Osteoblast (primary cell): Measurements from ENCODE around the gene ABL2. TPM values are rescaled to one million over a fixed set of nuclear protein-coding genes. Genes with fewer than 3 reads are reported as not detected.
A peak's percentile ranks its signal among the peaks of the same experiment; 100 is the strongest.
"Not testable (repeated sequence)": the region's sequence is repeated elsewhere in the genome, so short reads cannot be mapped to it uniquely, and the experiment has no call there.

Experiments used
- DNase-seq: peaks from one replicate; pipeline ENCODE4 v3.0.0; 2011; ENCODE audit warnings: low spot score, mixed read lengths; ENCODE audit not compliant: insufficient read length; ENCODE audit errors: missing footprints
- H2AFZ ChIP-seq: 2 replicates; pipeline ENCODE4 v1.6.0; 2011; ENCODE audit warnings: mild to moderate bottlenecking, low read length
- H3K27ac ChIP-seq: 2 replicates; pipeline ENCODE4 v1.5.1; 2011; ENCODE audit warnings: mild to moderate bottlenecking, low read depth, low read length, moderate library complexity
- H3K27me3 ChIP-seq: 2 replicates; pipeline ENCODE4 v1.6.0; 2012; ENCODE audit warnings: mild to moderate bottlenecking, control low read depth, inconsistent platforms, low read length, moderate library complexity; ENCODE audit not compliant: insufficient read depth
- H3K36me3 ChIP-seq: 2 replicates; pipeline ENCODE4 v1.5.1; 2011; ENCODE audit warnings: mild to moderate bottlenecking, low read length, control low read depth, moderate library complexity; ENCODE audit not compliant: insufficient read depth
- H3K4me1 ChIP-seq: 2 replicates; pipeline ENCODE4 v1.5.1; 2011; ENCODE audit warnings: mild to moderate bottlenecking, low read length, control low read depth, moderate library complexity; ENCODE audit not compliant: insufficient read depth
- H3K4me2 ChIP-seq: 2 replicates; pipeline ENCODE4 v1.6.0; 2011; ENCODE audit warnings: mild to moderate bottlenecking, low read length; ENCODE audit not compliant: insufficient read depth
- H3K4me3 ChIP-seq: fragments of 200-600 bp; sonication (generic); 3 replicates; pipeline ENCODE4 v1.5.1; 2012; ENCODE audit warnings: mild to moderate bottlenecking, low read length, inconsistent platforms; ENCODE audit not compliant: insufficient read depth
- H3K79me2 ChIP-seq: 2 replicates; pipeline ENCODE4 v1.6.0; 2012; ENCODE audit warnings: mild to moderate bottlenecking, low read length, control low read depth, inconsistent platforms; ENCODE audit not compliant: insufficient read depth
- H3K9me3 ChIP-seq: 2 replicates; pipeline ENCODE4 v1.5.1; 2011; ENCODE audit warnings: low read depth, low read length, control low read depth
- H4K20me1 ChIP-seq: 2 replicates; pipeline ENCODE4 v1.6.0; 2012; ENCODE audit warnings: mild to moderate bottlenecking, low read length, control low read depth; ENCODE audit not compliant: insufficient read depth
- total RNA-seq: library from RNA; depleted of rRNA; stranded (reverse); fragments of >200 nt; gene quantifications from 2 replicates; pipeline ENCODE4 v1.2.3, GENCODE V29; 2012
- TF ChIP-seq, protein P1 (sequence below): IDR thresholded peaks from 2 replicates; pipeline ENCODE4 v1.5.1; 2011; ENCODE audit warnings: mild to moderate bottlenecking, low read depth, low read length, moderate library complexity; ENCODE audit errors: extremely low read depth

ABL2 gene
- total RNA-seq, 1 donor, result 87.2 TPM

DNA sequence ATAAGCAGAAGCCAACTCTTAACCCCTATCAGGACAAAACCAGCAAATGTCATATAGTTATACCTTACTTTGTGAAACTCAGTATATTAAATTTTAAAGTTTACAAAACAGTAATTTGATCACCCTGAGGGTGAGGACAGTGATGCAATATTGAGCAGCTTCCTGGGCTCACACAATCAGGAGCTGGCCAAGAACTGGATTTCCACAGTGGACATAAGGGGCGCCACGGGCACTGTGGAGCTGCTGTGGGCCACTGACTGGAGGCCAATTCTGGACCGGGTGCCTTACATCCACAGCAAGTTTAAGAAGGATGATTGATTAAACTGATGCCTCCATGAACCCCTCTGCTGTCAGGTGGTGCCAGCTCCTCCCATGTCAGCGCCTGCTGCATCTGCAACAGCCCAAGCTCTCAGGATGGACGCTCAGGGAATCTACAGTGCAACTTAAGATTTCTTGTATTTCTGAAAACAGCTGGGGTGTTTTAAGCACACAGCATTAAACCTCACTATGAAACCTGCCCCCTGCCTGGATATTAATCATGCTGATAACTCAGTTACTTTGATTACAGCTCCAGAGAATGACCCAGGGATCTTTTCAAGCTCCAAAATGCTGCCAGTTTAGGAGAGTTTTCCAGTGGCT is 91.7 kb downstream of the ABL2 start:
- Histone ChIP-seq H3K4me2 (peak overlapping the region; percentile 18), H3K9me3 (no peaks in the 10 kb centered on the region), H3K27ac (peak overlapping the region; percentile 3), H3K4me1 (peaks cover 25% of the 10 kb centered on the region), H3K4me3 (peak overlapping the region; percentile 38), H3K36me3 (peaks cover 16% of the 10 kb centered on the region), H3K27me3 (no peaks in the 10 kb centered on the region), H3K79me2 (peaks cover 82% of the 10 kb centered on the region), H2AFZ (no peak overlapping the region), H4K20me1 (peaks cover 49% of the 10 kb centered on the region)
- DNase-seq, result peak; percentile 77
- TF ChIP-seq, protein P1, sequence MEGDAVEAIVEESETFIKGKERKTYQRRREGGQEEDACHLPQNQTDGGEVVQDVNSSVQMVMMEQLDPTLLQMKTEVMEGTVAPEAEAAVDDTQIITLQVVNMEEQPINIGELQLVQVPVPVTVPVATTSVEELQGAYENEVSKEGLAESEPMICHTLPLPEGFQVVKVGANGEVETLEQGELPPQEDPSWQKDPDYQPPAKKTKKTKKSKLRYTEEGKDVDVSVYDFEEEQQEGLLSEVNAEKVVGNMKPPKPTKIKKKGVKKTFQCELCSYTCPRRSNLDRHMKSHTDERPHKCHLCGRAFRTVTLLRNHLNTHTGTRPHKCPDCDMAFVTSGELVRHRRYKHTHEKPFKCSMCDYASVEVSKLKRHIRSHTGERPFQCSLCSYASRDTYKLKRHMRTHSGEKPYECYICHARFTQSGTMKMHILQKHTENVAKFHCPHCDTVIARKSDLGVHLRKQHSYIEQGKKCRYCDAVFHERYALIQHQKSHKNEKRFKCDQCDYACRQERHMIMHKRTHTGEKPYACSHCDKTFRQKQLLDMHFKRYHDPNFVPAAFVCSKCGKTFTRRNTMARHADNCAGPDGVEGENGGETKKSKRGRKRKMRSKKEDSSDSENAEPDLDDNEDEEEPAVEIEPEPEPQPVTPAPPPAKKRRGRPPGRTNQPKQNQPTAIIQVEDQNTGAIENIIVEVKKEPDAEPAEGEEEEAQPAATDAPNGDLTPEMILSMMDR, result no peak

DNA sequence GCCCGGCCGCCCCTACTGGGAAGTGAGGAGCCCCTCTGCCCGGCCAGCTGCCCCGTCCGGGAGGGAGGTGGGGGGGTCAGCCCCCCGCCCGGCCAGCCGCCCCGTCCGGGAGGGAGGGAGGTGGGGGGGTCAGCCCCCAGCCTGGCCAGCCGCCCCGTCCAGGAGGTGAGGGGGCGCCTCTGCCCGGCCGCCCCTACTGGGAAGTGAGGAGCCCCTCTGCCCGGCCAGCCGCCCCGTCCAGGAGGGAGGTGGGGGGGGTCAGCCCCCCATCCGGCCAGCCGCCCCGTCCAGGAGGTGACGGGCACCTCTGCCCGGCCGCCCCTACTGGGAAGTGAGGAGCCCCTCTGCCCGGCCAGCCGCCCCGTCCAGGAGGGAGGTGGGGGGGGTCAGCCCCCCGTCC is 93.8 kb downstream of the ABL2 start:
- Histone ChIP-seq H3K36me3 (peaks cover 26% of the 10 kb centered on the region), H3K4me1 (peaks cover 21% of the 10 kb centered on the region), H4K20me1 (peaks cover 42% of the 10 kb centered on the region), H3K79me2 (peaks cover 83% of the 10 kb centered on the region)
- H3K4me3 ChIP-seq, H3K27me3 ChIP-seq, H3K27ac ChIP-seq, H2AFZ ChIP-seq, H3K4me2 ChIP-seq, H3K9me3 ChIP-seq, DNase-seq: not testable (repeated sequence)

DNA sequence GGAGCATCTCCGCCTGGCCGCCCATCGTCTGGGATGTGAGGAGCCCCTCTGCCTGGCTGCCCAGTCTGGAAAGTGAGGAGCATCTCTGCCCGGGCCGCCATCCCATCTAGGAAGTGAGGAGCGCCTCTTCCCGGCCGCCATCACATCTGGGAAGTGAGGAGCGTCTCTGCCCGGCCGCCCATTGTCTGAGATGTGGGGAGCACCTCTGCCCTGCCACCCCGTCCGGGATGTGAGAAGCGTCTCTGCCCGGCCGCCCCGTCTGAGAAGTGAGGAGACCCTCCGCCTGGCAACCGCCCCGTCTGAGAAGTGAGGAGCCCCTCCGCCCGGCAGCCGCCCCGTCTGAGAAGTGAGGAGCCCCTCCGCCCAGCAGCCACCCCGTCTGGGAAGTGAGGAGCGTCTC is 94.3 kb downstream of the ABL2 start:
- not testable (repeated sequence) for H3K27me3 ChIP-seq, H3K4me2 ChIP-seq, DNase-seq, H2AFZ ChIP-seq, H3K9me3 ChIP-seq, H3K27ac ChIP-seq, H3K4me3 ChIP-seq
- peaks cover 37% of the 10 kb centered on the region for H4K20me1 ChIP-seq
- H3K4me1 ChIP-seq, result peaks cover 15% of the 10 kb centered on the region
- H3K79me2 ChIP-seq, result peaks cover 83% of the 10 kb centered on the region
- peaks cover 26% of the 10 kb centered on the region for H3K36me3 ChIP-seq

DNA sequence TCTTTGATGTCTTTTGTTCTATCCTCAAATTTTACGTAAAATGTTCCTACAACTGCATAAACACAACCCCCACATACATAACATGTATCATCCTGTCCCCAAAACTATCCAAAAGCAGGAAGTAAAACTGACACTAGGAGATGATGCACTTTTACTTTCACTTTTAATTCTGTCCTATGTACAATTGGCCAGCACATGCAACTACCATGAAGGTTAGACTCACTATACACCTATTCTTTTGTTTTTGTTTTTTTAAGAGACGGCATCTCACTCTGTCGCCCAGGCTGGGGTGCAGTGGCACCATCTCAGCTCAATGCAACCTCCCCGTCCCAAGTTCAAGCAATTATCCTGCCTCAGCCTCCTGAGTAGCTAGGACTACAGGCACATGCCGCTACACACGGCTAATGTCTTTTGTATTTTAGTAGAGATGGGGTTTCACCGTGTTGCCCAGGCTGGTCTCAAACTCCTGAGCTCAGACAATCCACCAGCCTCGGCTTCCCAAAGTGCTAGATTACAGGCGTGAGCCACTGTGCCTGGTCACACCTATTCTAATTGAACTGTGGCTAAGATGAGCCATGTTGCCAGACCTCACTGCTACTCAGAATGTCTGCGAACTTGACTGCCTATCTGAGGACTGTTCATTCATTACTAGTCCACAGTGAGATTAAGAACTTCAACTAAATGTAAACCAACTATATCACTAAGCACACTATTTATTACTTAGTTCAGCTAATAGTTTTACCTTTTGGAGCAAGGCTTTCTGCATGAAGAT is 99.6 kb downstream of the ABL2 start:
- DNase-seq, result no peak
- Histone ChIP-seq H3K36me3 (peaks cover 59% of the 10 kb centered on the region), H4K20me1 (peaks cover 21% of the 10 kb centered on the region), H3K27me3 (no peaks in the 10 kb centered on the region), H2AFZ (no peak overlapping the region), H3K4me2 (peak overlapping the region; percentile 49), H3K27ac (peak overlapping the region; percentile 84), H3K9me3 (no peaks in the 10 kb centered on the region), H3K4me1 (peaks cover 44% of the 10 kb centered on the region), H3K79me2 (peaks cover 85% of the 10 kb centered on the region), H3K4me3 (no peak overlapping the region)
- TF ChIP-seq, protein P1, result no peak

DNA sequence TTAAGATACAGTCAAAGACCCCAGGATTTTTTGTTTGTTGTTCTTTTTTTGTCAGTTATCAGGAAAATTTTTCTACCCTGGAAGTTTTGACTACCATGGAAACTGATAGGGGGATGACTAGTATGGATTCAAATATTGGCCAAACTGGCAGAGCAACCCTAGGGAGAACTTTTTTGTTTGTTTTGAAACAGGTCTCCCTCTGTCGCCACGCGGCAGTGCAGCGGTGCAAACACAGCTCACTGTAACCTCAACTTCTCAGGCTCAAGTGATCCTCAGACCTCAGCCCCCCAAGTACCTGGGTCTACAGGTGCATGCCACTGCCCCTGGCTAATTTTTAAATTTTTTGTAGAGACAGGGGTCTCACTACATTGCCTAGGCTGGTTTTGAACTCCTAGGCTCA is 101.0 kb downstream of the ABL2 start:
- Histone ChIP-seq H3K4me3 (no peak overlapping the region), H3K4me2 (peak overlapping the region; percentile 11), H3K4me1 (peaks cover 46% of the 10 kb centered on the region), H3K27ac (peak overlapping the region; percentile 84), H3K27me3 (no peaks in the 10 kb centered on the region), H2AFZ (no peak overlapping the region), H3K79me2 (peaks cover 86% of the 10 kb centered on the region), H4K20me1 (peaks cover 17% of the 10 kb centered on the region), H3K36me3 (peaks cover 66% of the 10 kb centered on the region), H3K9me3 (no peaks in the 10 kb centered on the region)
- TF ChIP-seq, protein P1, result no peak
- no peak for DNase-seq
